GM12864 (cell line): ENCODE measurements around the gene HMX1.

Experiments used
- DNase-seq: peaks from one replicate; pipeline ENCODE4 v3.0.0-alpha.2; 2011; ENCODE audit warnings: low read depth
- H3K4me3 ChIP-seq: 2 replicates; pipeline ENCODE4 v1.5.1; 2011; ENCODE audit warnings: mild to moderate bottlenecking, low read depth, low read length, control low read depth
- CTCF ChIP-seq: IDR thresholded peaks from 2 replicates; pipeline ENCODE4 v1.5.1; 2011; ENCODE audit warnings: low read depth, mild to moderate bottlenecking, moderate library complexity, low read length, control low read depth, inconsistent platforms; ENCODE audit errors: missing control alignments

Gene HMX1

GRCh38 chr4:8862334-8862733 is 9.3 kb downstream of the HMX1 start:
- no peak overlapping the region for H3K4me3 ChIP-seq
- TF ChIP-seq CTCF, result no peak
- no peak for DNase-seq

GRCh38 chr4:8861576-8862295 is 9.9 kb downstream of the HMX1 start:
- DNase-seq, result no peak
- no peak overlapping the region for H3K4me3 ChIP-seq
- TF ChIP-seq CTCF, result no peak

- H3K4me3 ChIP-seq, result no peak overlapping the region
- no peak for DNase-seq
- no peak for TF ChIP-seq CTCF
Observed at GRCh38 chr4:8860892-8861575, 10.6 kb downstream of the HMX1 start.

GRCh38 chr4:8860096-8860891 is 11.3 kb downstream of the HMX1 start:
- no peak for DNase-seq
- no peak overlapping the region for H3K4me3 ChIP-seq
- TF ChIP-seq CTCF, result no peak

- TF ChIP-seq CTCF, result no peak
- no peak for DNase-seq
- H3K4me3 ChIP-seq, result no peak overlapping the region
Observed at GRCh38 chr4:8859550-8860095, 12.0 kb downstream of the HMX1 start.

GRCh38 chr4:8858701-8859210 is 12.9 kb downstream of the HMX1 start:
- no peak overlapping the region for H3K4me3 ChIP-seq
- TF ChIP-seq CTCF, result no peak
- no peak for DNase-seq
